Upper lobe of left lung (tissue), 4 donors: ENCODE results near the gene SEC16B.

Source experiments
- POLR2A ChIP-seq, 4 donors: fragments of 450-650 bp; IDR thresholded peaks; one replicate each; pipeline ENCODE4 v1.5.1; 2016 to 2017; ENCODE audit warnings: antibody characterized with exemption in 4 of 4, mild to moderate bottlenecking in 2 of 4
- TF ChIP-seq, protein P1 (sequence below), 6 experiments: fragments of 450-650 bp in 4 of 6; fragments of 200-600 bp in 2 of 6; sonication (generic) in 2 of 6; IDR thresholded peaks; one replicate each; pipeline ENCODE4 v1.5.1; 2016 to 2019; ENCODE audit warnings: antibody characterized with exemption in 6 of 6

DNA sequence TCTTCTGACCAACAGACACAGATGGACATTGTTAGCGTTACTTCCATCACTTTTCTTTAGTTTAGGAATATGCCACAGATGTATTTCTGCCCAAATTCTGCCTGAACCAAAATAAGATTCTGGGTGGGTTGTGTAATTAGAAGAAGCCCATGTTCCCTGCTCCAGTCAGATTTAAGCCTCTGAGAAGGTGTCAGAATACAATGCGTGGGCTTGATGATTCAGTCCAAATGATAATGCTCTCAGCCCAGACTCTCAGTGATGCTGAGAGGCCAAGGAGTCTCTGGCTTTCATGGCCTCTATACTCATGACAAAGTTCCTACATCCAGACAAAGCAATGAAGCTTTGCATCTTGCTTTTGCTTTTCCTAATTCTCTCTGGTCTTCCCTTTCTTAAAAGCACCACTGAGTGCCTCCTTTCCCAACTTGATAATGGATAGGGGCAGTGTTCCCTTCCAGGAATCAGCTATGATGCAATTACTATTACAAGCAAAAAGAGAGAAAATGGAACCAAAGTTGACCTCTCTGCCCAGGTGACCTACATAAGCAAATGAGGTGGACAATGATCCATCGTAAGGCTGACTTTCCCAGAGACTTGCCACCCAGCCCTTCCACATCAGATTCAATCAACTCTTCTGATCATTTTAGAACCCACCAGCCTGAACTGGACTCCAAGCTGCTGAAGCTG lies 8.8 kb downstream of the SEC16B start:
- TF ChIP-seq, protein P1, sequence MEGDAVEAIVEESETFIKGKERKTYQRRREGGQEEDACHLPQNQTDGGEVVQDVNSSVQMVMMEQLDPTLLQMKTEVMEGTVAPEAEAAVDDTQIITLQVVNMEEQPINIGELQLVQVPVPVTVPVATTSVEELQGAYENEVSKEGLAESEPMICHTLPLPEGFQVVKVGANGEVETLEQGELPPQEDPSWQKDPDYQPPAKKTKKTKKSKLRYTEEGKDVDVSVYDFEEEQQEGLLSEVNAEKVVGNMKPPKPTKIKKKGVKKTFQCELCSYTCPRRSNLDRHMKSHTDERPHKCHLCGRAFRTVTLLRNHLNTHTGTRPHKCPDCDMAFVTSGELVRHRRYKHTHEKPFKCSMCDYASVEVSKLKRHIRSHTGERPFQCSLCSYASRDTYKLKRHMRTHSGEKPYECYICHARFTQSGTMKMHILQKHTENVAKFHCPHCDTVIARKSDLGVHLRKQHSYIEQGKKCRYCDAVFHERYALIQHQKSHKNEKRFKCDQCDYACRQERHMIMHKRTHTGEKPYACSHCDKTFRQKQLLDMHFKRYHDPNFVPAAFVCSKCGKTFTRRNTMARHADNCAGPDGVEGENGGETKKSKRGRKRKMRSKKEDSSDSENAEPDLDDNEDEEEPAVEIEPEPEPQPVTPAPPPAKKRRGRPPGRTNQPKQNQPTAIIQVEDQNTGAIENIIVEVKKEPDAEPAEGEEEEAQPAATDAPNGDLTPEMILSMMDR (IDR thresholded peaks at IDR 0.05) = no peak
- no peak for TF ChIP-seq POLR2A (IDR thresholded peaks at IDR 0.05)
